Smooth muscle cell of the brain vasculature (primary cell): Measurements from ENCODE around the gene KIF26B.

Experiments
- DNase-seq: peaks from one replicate; pipeline ENCODE4 v3.0.0-alpha.2; 2012; ENCODE audit warnings: low read depth, low spot score

The KIF26B gene

GRCh38 chr1:245172026-245172425 is 17.2 kb downstream of the KIF26B start:
- no peak for DNase-seq

DNA sequence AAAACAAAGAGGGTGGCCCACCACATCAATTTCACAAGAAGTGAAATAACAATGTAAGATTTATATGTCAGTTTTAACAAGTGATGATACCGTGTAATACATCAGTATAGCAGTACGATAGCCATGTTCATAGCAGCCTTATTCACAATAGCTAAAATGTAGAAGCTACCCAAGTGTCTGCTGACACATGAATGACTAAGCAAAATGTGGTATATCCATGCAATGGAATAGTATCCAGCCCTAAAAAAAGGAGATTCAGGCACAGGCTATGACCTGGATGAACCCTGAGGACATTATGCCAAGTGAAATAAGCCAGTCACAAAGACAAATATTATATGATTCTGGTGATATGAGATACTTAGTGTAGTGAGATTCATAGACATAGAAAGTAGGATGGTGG is 18.0 kb downstream of the KIF26B start:
- no peak for DNase-seq

DNA sequence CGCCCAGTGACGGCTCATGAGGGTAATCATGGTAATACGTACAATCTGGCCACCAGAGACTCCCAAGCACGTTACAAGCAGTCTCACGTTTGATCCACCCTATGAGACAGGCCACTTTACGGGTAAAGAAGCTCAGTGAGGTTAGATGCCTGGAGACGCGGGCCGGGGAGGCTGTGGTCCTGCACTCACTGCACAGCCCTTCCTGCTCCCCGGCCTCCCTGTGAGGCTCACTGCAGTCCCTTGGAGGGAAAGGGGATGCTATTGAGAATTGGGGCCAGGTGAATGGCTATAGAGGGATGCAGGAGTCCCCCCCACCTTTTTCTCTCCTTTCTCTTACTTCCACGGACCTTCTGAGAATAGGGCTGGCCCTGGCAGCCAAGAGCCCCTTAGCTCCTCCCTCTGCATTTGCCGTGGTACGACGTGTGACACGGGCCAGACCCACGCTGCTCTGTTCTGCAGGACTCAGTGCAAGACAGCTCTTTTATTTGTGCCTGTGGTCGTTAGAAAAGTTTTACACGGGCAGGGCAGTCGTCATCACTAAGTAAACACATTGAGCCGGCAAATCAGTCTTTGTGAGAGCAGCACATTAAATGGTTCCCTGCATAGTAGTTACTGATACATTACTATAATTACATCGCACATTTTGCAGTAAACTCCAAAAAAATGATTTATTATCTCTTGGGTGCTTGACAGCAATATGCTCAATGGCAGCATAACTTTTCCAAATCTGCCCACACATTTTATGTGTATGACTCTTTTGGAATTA is 18.8 kb downstream of the KIF26B start:
- no peak for DNase-seq

- no peak for DNase-seq
These were observed 22.5 kb downstream of the KIF26B start for GRCh38 chr1:245177071-245177900.

- DNase-seq: no peak
These were observed 24.9 kb downstream of the KIF26B start for GRCh38 chr1:245179706-245180105.

DNA sequence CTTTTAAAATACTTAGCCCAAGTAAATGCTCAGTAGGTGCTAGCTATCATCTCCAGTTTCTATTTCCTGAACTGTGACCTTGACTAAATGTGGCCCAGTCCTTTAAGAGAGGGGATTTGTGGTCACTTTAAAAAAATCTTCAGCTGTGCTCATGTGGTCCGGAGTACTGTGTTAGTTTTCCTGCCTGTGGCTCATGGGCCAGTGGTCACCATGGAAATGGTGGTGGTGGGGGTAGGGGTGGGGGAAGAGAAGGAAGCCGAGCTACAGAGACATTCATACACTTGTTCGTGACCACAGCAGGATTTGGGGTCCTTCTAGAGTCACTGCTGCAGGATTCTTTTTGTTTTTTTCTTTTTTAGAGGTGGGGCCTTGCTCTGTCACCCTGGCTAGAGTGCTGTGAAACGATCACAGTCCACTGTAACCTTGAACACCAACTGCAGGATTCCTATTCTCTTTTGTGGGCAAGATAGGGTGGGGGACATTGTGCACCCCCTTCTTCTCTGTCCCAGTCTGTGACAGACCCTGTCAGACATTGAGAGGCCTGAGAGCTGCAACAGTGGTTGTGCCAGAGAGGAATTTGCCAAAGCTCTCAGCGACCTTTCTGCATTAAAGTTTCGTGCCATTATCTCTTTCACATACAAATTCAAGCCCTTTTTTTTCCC is 25.8 kb downstream of the KIF26B start:
- no peak for DNase-seq

DNA sequence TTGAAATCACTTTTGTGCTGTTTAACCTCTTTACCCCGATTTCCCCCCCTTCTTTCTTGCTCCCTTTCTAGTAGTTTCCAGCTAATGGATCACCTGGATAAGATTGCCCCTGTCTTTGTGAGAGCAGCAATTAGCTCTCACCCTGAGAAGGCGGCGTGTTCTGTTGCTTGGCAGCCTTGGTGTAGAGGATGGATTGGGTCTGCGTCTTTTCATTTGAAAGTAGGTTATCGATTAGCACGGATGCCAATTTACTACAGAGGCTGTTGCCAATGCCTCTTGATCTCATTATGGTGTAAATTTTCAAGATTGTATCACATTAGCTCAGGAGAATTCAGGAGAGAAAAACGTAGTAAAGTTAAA is 26.4 kb downstream of the KIF26B start:
- no peak for DNase-seq

GRCh38 chr1:245182028-245182427 is 27.2 kb downstream of the KIF26B start:
- DNase-seq: no peak

- DNase-seq: no peak
These were observed 28.6 kb downstream of the KIF26B start for GRCh38 chr1:245183429-245183828.

DNA sequence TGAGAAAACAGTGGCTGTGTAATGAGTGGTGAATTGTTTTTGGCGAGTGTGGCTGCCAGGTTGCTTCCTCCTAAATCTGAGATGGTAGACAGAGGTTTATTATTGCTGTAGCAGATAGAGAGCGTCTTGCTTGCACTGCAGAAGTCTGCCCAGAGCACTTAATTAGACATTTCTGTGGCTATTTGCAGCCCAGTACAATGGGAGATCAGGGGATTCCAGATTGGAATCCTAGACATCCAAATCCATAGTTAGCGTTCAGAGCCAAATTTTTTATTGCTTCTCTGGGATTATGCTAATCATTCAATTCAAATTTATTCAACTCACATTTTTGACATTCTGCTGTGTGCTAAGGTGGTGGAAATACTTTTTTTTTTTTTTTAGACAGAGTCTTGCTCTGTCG is 30.0 kb downstream of the KIF26B start:
- no peak for DNase-seq

- no peak for DNase-seq
These were observed 33.6 kb downstream of the KIF26B start for GRCh38 chr1:245188403-245188802.

- DNase-seq: no peak
These were observed 40.6 kb downstream of the KIF26B start for GRCh38 chr1:245195398-245195797.

DNA sequence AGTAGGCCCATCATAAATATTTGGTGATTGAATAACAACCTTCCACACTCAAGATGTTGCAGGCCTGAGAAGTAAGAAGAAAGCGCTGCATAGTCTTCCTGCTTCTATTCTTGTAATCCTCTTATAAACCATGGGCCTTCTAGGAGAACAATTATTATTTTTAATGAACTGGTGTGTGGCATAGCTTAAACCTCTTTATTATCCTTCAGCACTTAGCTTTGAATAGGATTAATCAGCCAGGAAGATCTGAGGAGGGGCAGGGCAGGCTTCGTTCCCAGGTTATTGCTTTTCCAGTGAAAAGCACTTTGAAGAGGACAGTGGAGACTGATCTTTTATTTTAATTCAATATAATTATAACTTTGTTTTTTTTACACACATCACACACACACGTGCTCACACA is 42.3 kb downstream of the KIF26B start:
- DNase-seq: no peak

GRCh38 chr1:245197911-245198379 is 43.2 kb downstream of the KIF26B start:
- DNase-seq: no peak

DNA sequence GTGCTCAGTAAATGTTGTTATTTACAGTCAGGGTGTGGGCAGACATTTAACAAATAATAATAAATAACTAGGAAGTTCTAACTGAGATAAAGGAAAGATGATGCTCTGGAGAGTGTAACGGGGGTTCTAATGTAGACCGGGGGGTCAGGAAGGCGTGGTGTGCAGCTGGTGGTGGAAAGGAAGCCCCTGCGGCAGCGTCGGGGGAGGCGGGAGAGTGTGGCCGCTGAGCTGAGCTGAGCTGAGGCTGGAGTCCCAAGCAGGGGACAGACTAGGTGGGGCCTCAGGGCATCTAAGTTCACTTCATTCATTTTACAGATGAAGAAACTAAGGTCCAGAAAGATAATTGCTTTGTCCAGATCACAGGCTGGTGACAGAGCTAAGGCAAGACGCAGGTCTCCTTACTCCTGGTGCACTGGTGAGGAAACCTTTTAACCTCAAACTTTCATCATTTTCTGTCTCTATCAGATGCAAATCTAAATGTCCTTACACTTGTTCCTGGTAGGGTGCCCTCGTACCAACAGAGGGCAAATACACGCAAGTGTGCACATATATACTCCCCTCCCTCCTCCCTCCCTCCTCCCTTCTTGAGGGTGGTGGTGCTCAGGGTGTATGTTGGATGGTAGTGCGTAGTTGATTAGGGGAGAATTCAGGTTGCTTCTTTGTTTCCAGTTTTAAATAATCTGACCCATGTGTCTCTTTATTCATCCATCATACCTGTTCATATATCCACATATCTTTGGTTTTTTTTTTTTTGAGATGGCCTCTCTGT is 44.1 kb downstream of the KIF26B start:
- no peak for DNase-seq

GRCh38 chr1:245200146-245200545 is 45.4 kb downstream of the KIF26B start:
- DNase-seq: no peak

GRCh38 chr1:245201201-245201600 is 46.4 kb downstream of the KIF26B start:
- DNase-seq: no peak

GRCh38 chr1:245201827-245202226 is 47.0 kb downstream of the KIF26B start:
- DNase-seq: no peak

DNA sequence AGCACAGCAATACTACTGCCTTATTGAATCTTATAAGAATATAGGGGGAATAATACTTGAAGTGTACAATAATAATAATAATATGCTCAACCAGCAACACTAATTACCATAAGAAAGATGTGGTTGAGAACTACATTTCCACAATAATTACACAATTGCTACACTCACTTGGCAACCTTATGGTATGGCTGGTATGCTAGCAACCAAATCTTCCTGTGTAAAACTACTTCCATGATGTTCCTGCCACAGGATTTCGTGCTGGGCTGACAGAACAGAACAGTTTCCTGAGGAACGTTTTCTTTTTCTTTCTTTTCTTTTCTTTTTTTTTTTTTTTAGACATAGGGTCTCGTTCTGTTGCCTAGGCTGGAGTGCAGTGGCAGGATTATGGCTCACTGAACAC is 50.6 kb downstream of the KIF26B start:
- DNase-seq: no peak

DNA sequence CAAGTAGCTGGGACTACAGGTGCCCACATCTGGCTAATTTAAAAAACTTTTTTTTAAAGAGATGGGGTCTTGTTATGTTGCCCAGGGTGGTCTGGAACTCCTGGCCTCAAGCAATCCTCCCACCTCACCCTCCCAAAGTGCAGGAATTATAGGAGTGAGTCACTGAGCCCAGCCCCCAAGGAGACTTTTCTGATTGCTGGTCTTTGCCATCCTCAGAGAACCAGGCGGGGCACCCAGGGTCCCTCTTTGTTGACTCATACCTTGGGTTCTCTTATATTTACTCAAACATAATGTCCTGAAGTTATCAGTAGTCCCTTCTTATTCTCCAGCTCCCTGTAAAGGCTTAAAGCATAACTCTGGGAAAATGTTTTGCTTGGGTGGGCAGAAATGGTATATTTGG is 51.1 kb downstream of the KIF26B start:
- DNase-seq: no peak

DNA sequence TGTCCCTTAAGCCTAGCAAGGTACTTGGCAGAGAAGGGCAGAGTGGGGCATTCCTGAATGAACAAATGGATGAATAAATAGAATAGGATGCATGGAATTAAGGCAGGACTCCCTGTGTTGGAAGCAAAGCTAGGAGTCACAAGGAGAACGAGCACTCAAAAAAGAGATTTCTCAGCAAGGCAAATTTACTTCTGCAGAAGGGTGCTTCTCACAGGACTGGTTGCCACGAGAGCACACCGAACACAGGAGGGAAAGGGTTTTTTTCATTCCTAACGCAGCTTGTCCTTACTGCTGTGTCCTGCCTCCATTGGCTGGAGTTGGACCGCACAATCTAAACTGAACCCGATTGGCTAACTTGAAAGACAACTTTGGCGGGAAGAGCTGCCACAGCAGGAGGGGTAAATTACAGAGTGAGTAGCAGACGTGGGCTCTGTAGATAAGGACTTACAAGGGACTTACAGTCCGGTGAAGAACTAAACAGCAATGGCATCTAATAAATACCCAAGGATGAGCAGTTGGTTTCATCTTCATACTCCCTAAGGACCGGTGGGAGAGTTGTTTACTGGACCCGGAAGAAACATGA is 52.4 kb downstream of the KIF26B start:
- no peak for DNase-seq
